Muscle of back (tissue), 13 donors: Measurements from ENCODE around the gene SAMD15. TPM values are rescaled to one million over a fixed set of nuclear protein-coding genes. Genes with fewer than 3 reads are reported as not detected.
"Not testable (repeated sequence)": the region's sequence is repeated elsewhere in the genome, so short reads cannot be mapped to it uniquely, and the experiment has no call there.

Source experiments
- DNase-seq, 3 donors: peaks; one replicate each; pipeline versions ENCODE4 v3.0.0 to v3.0.0-alpha.2; 2013
- long read RNA-seq, 9 donors: transcript quantifications; one replicate each; lab custom pipeline, GENCODE V29; 2026
- polyA plus RNA-seq, 10 donors: library from polyadenylated mRNA; unstranded; fragments of 120-200 nt; gene quantifications; one replicate each; pipeline ENCODE4 v1.2.1, GENCODE V29; 2013; ENCODE audit not compliant: insufficient read length in 10 of 10

SAMD15 gene
- polyA plus RNA-seq = under 1 TPM; 0.09 to 0.75 (median 0.51) TPM
- long read RNA-seq, donor 1 = 0 reads
- long read RNA-seq, donor 2 = 0 reads
- long read RNA-seq, donor 3 = 0 reads
- long read RNA-seq, donor 4 = 0 reads
- long read RNA-seq, donor 5 = 0 reads
- long read RNA-seq, donor 6 = 0 reads
- long read RNA-seq, donor 7 = 0 reads
- long read RNA-seq, donor 8 = 0 reads
- long read RNA-seq, donor 9 = 0 reads

DNA sequence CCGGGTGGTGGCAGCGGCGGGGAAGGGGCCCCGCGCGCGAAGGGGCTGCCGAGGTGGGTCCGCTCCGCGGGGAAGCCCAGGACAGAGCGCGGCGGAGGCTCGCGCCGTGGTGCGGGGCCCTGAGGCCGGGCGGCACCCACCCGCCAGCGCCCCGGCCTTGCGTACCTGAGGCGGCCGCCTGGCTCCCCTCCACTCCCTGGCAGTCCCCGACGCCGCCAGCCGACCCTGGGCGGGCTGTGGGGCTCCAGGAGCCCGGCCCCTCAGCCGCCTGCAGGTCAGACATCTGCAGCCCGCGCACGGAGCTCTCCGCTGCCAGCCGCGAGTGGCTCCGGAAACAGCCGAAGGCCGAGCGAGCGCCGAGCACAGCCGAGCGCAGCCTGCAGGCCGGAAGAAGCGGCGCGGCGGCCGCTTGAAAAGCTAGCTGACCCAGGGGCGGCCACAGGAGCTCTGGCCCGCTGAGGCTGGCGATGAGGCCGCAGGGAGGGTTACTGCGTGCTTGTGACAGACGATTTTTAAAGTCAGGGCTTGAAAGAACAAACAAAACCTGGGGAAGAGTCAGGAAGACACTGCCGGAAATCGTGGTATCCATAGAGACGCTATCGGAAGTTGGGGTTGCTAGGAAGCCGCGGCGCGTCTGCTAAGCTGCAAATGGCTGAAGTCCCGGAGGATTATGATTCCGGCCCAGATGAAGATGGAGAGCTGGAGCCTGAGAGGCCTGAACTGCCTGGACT is at the start of gene SAMD15, which contains the start of gene TMED8:
Gene SAMD15, plus strand, starts transcription at position 609 of the 731 bp plus-strand sequence. Its CDS starts 40 bp downstream, at position 649.
Gene TMED8, minus strand, starts transcription at position 324 of the 731 bp plus-strand sequence. Its CDS starts 41 bp downstream, at position 283.
- peak; percentile 76 to 97 (median 89) for DNase-seq

DNA sequence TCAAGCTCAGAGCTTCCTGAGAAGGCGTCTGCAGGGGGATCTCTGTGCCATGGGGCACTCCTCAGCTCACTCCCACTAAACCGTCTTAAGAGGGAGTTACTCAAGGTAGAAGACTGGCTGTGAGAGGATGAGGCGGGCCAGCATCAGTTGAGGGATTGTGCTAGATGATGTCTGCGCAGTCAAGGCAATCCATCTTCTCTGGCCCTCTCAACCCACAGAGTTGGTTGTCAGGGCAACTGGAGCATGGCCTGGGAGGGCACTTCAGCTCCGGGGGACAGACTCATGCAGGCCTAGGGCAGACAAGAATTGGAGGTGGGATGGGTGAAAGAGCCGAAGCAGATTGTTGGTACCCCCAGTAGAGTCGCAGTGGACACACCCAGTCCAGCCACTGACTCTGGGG is 47.3 kb upstream of the SAMD15 start:
- DNase-seq = no peak

DNA sequence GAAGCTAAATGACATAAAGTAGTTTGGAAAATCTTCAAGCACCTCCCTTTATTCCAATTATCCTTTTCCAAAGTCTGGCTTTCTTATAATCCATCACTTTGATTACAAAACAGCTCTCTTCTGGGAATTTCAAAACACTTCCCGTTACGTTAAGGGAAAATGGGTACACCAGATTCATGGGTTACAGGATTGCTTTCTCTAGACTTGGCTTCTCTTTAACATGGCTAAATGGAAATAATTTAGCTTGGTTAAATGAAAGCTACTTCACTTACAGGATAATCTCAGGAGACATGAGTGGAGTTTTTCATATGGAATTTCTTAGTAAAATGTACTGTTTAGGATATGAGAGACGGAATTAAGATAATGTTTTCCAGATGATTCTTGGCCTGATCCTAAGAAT is 41.6 kb upstream of the SAMD15 start:
- peak in 2 of 3 donors; percentile 48 to 69 for DNase-seq

DNA sequence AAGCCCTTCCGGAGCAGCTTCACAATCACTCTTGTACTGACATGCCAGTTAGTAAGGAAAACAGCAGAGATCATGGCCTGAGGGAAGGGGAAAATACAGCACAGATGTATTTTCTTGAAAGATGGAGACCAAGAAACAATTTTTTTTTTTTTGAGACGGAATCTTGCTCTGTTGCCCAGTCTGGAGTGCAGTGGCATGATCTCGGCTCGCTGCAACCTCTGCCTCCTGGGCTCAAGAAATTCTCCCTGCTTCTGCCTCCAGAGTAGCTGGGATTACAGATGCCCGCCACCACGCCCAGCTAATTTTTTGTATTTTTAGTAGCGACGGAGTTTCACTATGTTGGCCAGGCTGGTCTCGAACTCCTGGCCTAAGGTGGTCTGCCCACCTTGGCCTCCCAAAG is 39.9 kb upstream of the SAMD15 start:
- DNase-seq = not testable (repeated sequence)

DNA sequence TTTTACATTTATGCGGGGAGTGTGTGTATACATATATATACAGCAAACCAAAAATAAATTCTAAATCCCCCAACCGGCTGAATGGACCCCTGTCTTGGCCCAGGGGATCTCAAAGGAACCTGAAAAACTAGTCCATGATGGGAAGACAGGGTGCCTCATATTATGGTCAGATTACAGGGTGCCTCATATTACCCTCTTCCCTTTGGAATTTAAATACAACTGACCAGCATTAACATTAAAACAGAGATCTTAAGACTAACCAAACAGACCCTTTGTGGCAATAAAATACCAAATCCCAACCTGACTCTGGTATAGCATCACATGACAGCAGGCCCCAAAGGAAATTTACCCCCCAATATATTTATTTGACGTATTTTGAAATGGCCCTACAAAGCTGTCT is 39.3 kb upstream of the SAMD15 start:
- no peak for DNase-seq

DNA sequence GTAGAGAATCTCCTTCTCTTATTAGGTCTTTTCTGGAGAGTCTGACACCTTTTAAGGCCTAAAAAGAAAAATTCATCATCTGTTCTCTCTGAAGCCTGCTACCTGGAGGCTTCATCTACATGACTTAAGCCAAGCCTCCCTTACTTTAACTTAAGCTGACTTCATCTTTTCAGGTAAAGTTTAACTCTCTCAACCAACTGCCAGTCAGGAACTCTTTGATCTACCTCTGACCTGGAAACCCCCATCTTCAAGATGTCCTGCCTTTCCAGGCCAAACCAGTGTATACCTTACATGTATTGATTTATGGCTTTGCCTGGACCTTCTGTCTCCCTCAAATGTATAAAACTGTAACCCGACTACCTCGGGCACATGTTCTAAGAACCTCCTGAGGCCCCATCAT is 38.9 kb upstream of the SAMD15 start:
- DNase-seq = no peak

DNA sequence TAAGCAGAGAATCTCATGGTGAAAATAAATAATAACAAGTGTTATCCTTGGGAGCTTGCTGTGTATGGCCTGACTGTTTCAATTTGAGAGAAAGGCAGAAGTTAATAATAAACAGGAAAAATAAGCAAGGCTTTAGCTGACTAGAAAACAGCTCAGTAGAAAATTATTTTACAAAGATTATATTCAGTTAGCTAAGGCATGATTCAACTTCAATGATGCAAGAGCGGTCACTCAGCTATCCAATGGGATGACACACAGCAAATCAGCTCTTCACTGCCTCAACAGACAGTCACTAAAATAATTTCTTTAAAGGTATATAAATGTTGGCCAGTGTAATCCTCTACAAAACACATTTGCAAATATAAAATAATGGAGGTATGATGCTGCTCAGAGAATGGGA is 37.8 kb upstream of the SAMD15 start:
- DNase-seq = no peak

DNA sequence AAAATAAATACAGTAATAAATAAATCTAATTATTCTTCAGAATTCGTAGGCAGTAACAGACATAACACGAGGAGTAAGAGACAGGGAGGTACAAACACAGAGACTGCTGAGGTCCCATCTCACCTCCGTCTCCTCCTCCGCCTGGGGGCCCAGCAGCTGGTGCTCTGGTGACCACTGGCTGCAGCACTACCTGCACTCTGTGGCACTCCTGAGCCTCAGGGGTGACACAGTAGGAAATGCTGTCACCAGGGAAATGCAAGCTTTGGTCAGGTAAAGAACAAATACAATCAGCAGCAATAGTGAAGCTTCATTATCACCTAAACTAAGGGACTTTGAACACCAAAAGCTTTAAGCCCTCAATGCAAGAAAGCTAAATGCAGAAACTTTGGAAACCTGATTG is 36.8 kb upstream of the SAMD15 start:
- no peak for DNase-seq

DNA sequence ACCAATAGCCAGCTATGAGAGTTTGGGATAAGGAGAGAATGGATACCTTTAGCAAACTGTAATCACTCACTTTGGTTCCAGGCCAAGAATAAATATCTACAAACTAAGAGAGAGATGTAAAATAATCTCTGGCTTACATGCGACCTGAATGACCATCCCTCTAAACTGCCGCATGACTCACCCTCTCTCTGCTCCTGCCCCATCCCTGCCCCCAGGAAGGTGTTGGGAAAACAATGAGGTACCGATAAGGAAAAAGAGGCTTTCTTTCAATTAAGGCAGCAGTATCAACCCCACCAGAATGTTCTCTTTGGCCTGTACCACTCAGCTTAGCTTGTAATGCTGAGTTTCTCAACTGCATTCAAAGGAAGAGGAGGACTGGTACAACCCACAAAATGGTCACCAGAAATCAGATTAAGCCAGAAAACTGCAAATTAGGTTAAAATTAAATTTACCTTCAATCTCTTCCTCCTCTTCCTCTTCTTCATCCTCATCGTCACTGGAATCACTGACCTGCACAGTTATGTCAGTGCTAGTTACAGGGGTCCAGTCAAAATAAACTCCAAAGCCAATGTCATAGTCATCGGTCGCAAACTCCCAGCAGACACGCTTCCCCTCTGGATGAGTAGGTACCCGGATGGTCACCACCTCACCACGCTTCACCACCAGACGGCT is 34.3 kb upstream of the SAMD15 start:
- no peak for DNase-seq

DNA sequence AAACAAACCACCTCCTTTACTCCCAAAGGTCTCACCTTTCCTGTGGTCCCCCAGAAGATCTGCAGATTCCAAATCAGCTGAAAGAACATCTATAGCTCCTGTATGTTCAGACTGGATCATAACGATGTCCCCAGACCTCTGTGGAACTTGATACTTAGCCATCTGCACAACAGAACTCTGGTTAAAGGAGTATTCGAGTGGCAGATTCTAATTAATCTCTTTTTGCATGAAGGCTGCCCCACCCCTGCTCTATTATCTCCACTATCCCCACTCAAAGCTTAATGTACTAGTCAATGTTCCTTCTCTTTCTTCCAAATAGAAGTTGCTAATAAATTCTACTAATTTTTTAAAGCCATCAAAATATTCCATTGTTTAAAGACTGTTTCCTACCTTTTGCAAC is 33.5 kb upstream of the SAMD15 start:
- DNase-seq = no peak

DNA sequence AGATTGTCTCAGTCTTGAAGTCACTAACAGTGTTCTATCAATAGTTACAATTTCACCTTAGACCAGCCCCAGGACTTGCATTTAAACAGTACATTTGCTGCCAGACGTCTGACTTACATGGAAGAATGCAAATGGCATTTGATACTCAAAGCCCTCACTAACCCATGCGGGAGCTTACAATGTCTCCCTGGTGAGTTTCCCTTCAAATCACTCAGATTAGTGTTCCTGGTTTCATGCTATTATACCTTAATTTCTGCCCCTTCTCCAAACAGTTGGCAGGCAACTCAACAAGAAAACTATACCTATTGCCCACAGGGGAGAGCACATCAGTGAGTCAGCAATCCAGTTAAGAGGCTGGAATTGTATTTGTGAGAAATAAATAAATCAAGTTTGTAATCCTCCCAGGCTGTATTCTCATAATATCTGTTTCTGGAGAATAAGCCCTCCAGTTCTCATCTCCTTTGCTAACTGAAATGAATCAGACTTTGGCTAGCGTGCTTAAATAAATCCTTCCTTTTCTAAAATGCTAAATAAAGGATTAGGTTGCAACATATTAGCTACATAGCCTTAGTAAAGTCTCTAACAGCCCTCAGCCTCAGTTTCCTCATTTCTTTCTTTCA is 32.7 kb upstream of the SAMD15 start:
- DNase-seq = no peak

DNA sequence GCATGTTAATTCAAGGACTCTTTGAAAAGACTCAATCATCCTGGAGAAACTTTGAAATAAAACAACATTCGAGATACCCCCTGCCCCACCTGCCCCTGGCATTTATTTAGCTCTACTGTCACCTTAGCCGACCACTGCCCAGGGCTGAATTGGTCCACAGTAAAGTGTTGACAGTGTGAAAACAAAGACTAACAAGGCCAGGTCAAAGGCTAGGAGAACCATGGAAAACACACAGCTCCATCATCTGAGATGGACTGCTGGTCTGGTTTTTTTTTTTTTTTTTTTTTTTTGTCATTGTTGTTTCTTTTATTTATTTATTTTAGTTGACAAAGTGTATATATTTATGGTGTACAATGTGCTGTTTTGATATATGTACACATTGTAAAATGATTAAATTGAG is 30.7 kb upstream of the SAMD15 start:
- no peak for DNase-seq

DNA sequence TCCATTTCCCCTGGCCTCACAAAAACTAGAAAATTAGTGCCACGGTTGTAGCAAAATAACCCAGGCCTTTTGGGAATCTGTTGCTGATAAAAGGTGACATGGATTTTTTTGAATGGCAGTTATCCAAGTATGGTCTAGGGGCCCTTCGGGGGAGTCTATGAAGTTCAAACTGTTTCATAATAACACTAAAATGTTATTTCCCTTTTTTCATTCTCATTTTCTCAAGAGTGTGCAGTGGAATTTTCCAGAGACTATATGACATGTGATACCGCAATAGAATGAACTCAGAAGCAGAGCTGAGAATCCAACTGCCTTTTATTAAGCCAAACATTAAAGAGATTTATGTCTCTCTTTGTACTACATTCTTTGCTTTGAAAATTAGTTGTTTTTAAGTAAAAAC is 29.4 kb upstream of the SAMD15 start:
- DNase-seq = peak in 2 of 3 donors; percentile 24 to 56

DNA sequence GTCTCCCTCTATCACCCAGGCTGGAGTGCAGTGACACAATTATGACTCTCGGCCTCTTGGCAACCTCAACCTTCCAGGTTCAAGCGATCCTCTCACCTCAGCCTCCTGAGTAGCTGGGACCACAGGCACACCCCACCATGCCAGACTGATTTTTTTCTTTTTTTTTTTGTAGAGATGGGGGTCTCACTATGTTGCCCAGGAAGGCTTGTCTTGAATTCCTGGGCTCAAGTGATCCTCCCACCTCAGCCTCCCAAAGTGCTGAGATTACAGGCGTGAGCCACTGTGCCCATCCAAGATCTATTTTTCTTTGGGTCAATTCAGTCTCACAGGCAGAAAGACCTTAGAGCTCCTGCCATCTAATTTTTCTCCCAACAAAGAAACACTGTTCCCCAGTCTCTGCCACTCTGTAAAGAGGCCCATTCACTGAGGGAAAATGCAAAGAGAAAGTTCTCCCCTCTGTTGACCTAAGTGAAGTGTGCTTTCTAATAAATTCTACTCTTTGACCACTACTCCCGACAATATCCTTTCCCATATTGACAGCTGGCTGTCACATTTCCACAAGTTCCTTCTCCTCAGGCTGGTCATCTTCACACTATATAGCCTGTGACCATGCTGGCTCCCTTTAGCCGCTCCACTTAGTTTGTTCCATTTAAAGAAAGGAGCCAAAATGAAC is 23.6 kb upstream of the SAMD15 start:
- DNase-seq = no peak

DNA sequence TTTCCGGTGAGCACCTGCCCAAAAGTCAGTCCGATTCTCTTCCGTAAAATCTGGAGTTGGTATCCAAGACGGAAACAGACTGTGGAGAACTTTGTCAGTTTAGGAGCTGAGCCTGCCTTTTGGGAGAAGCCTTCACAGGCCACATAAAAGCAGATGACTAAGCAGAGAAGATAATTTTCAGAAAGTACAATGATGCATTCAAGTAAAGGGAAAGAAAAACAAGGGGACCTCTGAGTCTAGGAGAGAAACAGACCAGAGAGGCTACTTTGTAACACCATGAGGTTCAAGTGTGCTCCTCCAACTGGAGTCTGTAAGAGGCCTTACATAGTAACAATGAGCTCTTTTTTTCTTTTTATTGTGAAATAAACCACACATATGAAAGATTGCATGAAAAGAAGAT is 21.4 kb upstream of the SAMD15 start:
- DNase-seq = no peak

DNA sequence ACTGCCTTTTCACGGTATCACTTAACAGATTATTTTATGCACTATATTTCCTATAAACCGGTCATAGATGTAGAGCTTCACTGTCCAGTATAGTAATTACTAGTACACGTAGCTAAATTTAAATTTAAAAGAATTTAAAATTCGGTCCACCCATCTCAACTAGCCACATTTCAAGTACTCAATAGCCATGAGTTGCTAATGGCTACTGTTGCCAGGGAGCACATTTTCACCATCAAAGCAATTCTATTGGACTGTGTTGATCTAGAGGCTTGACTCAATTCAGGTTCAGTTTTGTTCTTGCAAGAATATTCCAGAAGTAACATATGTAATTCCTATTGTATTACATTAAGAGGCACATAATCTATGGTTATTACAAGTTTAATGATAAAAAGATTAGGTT is 20.3 kb upstream of the SAMD15 start:
- DNase-seq = no peak

DNA sequence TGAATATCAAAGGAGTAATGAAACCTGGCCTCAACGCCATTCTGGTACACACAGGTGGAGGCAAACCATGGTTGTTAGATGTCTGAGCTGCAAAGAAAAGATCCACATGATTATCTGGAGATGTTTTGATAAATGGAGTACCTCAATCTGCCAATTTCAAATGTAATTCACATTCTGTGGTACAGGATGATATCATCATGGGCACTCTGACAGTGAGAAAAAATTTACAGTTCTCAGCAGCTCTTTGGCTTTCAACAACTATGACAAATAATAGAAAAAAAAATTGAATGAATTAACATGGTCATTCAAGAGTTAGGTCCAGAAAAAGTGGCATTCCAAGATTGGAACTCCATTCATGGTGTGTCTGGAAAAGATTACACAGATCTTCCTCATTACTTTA is 17.6 kb upstream of the SAMD15 start:
- no peak for DNase-seq

DNA sequence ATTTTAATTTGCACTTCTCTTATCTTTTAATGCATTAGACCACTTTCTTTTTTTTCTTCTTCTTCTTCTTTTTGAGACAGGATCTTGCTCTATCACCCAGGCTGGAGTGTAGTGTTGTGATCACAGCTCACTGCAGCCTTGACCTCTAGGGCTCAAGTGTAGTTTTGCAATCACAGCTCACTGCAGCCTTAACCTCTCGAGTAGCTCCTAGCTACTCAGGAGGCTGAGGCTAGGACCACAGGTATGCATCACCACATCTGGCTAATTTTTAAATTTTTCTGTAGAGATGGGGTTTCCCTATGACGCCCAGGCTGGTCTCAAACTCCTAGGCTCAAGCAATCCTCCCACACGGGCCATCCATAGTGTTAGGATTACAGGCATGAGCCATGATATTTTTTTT is 13.0 kb upstream of the SAMD15 start:
- no peak for DNase-seq

DNA sequence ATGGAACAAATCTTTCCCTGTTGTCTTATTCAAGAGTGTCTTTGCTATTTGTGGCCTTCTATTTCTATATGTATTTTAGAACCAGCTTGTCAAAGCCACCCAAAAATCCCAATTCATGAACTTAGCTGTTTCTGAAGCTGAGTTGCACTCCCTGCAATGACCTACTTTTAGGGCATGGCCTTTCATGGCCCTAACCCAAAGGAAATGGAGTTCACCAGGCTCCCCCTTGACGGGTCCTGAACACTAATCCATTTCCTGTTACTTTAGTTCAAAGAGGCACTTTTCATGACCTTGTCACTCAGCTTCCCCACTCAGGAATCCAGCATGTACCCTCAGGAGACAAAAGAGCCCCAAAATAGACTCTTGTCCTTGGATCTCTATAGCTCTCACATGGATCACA is 7.9 kb upstream of the SAMD15 start:
- no peak for DNase-seq

DNA sequence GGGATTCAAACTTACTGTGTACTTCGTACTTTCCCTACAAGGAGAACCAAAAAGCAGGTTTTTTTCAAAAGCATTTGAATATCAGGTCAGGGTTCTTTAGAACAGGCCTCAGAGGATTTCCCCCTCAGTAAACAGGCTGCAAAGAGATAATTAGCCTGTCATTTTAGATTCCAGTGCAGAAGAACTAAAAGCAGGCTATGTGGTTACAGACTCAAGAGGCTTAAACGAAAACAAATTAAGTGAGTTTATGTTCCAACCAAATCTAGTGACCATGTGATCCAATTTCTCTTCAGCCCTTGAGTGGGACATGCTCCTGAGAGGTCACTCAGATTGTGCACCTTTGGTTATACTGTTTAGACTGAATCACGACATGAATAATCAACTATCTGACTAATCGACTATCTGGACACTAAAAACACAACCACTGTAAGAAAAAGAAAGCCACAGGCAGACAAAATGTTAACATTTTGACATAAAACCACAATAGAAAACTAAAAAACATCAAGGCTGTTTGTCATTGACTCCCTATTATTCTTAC is 4.8 kb upstream of the SAMD15 start:
- DNase-seq = no peak

DNA sequence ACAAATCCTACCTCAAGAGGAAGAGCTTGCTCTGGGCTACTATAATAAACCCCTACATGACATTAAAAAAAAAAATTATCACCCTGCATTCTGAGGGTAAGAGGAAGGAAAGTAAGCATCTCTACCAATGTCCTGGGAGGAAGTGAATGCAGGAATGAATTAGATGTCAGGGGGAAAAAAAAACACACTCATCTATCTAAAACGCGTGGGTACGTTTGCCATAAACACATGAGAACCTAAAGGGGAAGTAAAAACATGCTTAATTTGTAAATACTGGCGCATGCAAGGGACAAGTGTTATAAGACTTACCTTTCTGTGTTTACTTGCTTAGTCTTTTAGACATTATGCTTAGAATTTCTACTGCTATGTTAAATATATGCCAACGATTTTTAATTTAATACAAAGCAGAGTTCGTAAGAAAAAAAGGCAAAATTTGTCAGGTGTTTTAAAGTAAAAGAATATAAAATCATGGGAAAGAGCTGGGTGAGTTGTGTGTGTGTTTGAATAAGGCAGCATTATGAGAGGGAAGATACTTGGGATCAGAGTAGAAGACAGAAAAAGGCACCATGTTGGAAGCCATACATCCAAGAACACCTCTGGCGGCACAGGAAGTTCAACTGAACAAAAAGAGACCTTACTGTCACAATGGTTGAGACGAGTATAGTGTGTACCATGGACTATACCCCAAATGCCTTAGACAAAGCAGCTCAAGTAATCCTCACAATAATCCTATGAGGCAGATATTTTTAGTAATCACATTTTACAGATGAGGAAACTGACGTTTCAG is 1.8 kb upstream of the SAMD15 start:
- DNase-seq = no peak
